ENCODE results near the gene PHAF1. TPM values are rescaled to one million over a fixed set of nuclear protein-coding genes. Genes with fewer than 3 reads are reported as not detected.

Gene PHAF1
- total and polyA plus RNA-seq, 2 of the 13 experiments (the other 11 are each of a cell fraction or from before 2014, with no cell fraction given) = 48.3 to 174 TPM

DNA sequence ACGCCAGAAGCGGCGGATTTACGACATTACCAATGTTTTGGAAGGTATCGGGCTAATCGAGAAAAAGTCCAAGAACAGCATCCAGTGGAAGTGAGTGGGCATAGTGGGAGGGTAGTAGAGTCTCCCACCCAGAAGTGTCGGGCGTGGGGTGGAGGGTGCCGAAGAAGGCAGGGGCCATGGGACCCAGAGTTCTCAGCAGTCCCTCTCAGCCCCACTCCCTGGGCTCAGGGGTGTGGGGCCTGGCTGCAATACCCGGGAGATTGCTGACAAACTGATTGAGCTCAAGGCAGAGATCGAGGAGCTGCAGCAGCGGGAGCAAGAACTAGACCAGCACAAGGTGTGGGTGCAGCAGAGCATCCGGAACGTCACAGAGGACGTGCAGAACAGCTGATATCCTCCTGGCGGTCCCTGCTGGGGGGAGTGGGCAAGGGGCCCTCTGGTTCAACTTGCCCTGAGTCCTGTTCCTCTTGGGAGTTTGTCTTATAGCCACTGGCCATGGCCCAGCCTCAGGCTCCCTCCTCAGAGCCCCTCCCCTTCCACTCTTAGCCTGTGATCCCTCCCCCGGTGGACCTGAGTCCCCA lies 83.1 kb downstream of the PHAF1 start (continued):
- no peak for TF ChIP-seq ZNF703 (CRISPR knock-in tag; IDR thresholded peaks at IDR 0.05; ENCODE audit: borderline replicate concordance)
- TF ChIP-seq ZNF143 (CRISPR knock-in tag; IDR thresholded peaks at IDR 0.05) = no peak
- TF ChIP-seq, protein P1, sequence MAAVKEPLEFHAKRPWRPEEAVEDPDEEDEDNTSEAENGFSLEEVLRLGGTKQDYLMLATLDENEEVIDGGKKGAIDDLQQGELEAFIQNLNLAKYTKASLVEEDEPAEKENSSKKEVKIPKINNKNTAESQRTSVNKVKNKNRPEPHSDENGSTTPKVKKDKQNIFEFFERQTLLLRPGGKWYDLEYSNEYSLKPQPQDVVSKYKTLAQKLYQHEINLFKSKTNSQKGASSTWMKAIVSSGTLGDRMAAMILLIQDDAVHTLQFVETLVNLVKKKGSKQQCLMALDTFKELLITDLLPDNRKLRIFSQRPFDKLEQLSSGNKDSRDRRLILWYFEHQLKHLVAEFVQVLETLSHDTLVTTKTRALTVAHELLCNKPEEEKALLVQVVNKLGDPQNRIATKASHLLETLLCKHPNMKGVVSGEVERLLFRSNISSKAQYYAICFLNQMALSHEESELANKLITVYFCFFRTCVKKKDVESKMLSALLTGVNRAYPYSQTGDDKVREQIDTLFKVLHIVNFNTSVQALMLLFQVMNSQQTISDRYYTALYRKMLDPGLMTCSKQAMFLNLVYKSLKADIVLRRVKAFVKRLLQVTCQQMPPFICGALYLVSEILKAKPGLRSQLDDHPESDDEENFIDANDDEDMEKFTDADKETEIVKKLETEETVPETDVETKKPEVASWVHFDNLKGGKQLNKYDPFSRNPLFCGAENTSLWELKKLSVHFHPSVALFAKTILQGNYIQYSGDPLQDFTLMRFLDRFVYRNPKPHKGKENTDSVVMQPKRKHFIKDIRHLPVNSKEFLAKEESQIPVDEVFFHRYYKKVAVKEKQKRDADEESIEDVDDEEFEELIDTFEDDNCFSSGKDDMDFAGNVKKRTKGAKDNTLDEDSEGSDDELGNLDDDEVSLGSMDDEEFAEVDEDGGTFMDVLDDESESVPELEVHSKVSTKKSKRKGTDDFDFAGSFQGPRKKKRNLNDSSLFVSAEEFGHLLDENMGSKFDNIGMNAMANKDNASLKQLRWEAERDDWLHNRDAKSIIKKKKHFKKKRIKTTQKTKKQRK (IDR thresholded peaks at IDR 0.05; ENCODE audit: low read length) = no peak
- no peak for TF ChIP-seq ZNF704 (CRISPR knock-in tag; IDR thresholded peaks at IDR 0.05; ENCODE audit: borderline replicate concordance)
- TF ChIP-seq ZNF451 (CRISPR knock-in tag; IDR thresholded peaks at IDR 0.05) = peak; percentile 9; the same call in 1 of the 2 replicates
- no peak for TF ChIP-seq CHCHD3 (CRISPR knock-in tag; IDR thresholded peaks at IDR 0.05)
- TF ChIP-seq ZKSCAN5 (CRISPR knock-in tag; IDR thresholded peaks at IDR 0.05) = no peak
- TF ChIP-seq BHLHE40 (IDR thresholded peaks at IDR 0.05; ENCODE audit: low read length) = no peak
- no peak for TF ChIP-seq ZNF160 (CRISPR knock-in tag; IDR thresholded peaks at IDR 0.05)
- TF ChIP-seq, protein P2, sequence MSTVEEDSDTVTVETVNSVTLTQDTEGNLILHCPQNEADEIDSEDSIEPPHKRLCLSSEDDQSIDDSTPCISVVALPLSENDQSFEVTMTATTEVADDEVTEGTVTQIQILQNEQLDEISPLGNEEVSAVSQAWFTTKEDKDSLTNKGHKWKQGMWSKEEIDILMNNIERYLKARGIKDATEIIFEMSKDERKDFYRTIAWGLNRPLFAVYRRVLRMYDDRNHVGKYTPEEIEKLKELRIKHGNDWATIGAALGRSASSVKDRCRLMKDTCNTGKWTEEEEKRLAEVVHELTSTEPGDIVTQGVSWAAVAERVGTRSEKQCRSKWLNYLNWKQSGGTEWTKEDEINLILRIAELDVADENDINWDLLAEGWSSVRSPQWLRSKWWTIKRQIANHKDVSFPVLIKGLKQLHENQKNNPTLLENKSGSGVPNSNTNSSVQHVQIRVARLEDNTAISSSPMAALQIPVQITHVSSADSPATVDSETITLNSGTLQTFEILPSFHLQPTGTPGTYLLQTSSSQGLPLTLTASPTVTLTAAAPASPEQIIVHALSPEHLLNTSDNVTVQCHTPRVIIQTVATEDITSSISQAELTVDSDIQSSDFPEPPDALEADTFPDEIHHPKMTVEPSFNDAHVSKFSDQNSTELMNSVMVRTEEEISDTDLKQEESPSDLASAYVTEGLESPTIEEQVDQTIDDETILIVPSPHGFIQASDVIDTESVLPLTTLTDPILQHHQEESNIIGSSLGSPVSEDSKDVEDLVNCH (CRISPR knock-in tag; IDR thresholded peaks at IDR 0.05) = no peak
- no peak for TF ChIP-seq BCL6 (CRISPR knock-in tag; IDR thresholded peaks at IDR 0.05)
- TF ChIP-seq NFYB (CRISPR knock-in tag; IDR thresholded peaks at IDR 0.05) = no peak
- no peak for TF ChIP-seq HMG20A (CRISPR knock-in tag; IDR thresholded peaks at IDR 0.05; ENCODE audit: borderline replicate concordance)
- TF ChIP-seq CCDC6 (CRISPR knock-in tag; IDR thresholded peaks at IDR 0.05) = no peak
- TF ChIP-seq MTF1 (CRISPR knock-in tag; IDR thresholded peaks at IDR 0.05) = no peak
- no peak for TF ChIP-seq JUN (CRISPR knock-in tag; IDR thresholded peaks at IDR 0.05)
- no peak for TF ChIP-seq ZSCAN29 (CRISPR knock-in tag; conservative IDR thresholded peaks at IDR 0.05)
- no peak for TF ChIP-seq ZNF563 (CRISPR knock-in tag; IDR thresholded peaks at IDR 0.05)
- no peak for TF ChIP-seq ZNF564 (CRISPR knock-in tag; IDR thresholded peaks at IDR 0.05)
- no peak for TF ChIP-seq MTF2 (CRISPR knock-in tag; IDR thresholded peaks at IDR 0.05; ENCODE audit: borderline replicate concordance)
- TF ChIP-seq ZNF891 (CRISPR knock-in tag; IDR thresholded peaks at IDR 0.05) = no peak
- TF ChIP-seq SAP130 (CRISPR knock-in tag; IDR thresholded peaks at IDR 0.05; ENCODE audit: low read depth) = peak; percentile 27; the same call in 1 of the 2 replicates
- no peak for TF ChIP-seq ZNF709 (CRISPR knock-in tag; IDR thresholded peaks at IDR 0.05)
- TF ChIP-seq TCF12 (IDR thresholded peaks at IDR 0.05) = no peak
- no peak for TF ChIP-seq TCF12 (CRISPR knock-in tag; IDR thresholded peaks at IDR 0.05)
- TF ChIP-seq ZNF878 (CRISPR knock-in tag; IDR thresholded peaks at IDR 0.05) = no peak
- TF ChIP-seq ZNF550 (CRISPR knock-in tag; IDR thresholded peaks at IDR 0.05; ENCODE audit: borderline replicate concordance) = no peak

All from HepG2 (cell line).